Measurements from ENCODE around the gene TRIM14. TPM values are rescaled to one million over a fixed set of nuclear protein-coding genes. Genes with fewer than 3 reads are reported as not detected.

TRIM14 gene
- total and polyA plus RNA-seq, 2 of the 13 experiments (the other 11 are each of a cell fraction or from before 2014, with no cell fraction given): 9.2 to 13.0 TPM

GRCh38 chr9:98150164-98150563 lies 31.1 kb upstream of the TRIM14 start (continued):
- TF ChIP-seq ZNF484 (CRISPR knock-in tag; IDR thresholded peaks at IDR 0.05; ENCODE audit: borderline replicate concordance, low read depth) (no peak), NCOA1 (CRISPR knock-in tag; IDR thresholded peaks at IDR 0.05) (no peak), ZFP1 (CRISPR knock-in tag; IDR thresholded peaks at IDR 0.05) (no peak), ZNF800 (CRISPR knock-in tag; IDR thresholded peaks at IDR 0.05) (no peak), NFIB (CRISPR knock-in tag; IDR thresholded peaks at IDR 0.05; ENCODE audit: borderline replicate concordance) (no peak), ZNF550 (CRISPR knock-in tag; IDR thresholded peaks at IDR 0.05; ENCODE audit: borderline replicate concordance) (no peak), ZBTB3 (CRISPR knock-in tag; IDR thresholded peaks at IDR 0.05; ENCODE audit: borderline replicate concordance, low read depth) (no peak), ZNF136 (CRISPR knock-in tag; IDR thresholded peaks at IDR 0.05; ENCODE audit: low read depth) (no peak), ZNF891 (CRISPR knock-in tag; IDR thresholded peaks at IDR 0.05) (0 out of 2 replicates have a peak, but pooled peaks have one; percentile 47), NFE2L2 (IDR thresholded peaks at IDR 0.05; ENCODE audit: low read length) (no peak), SCMH1 (CRISPR knock-in tag; IDR thresholded peaks at IDR 0.05; ENCODE audit: borderline replicate concordance) (no peak), PAX8 (CRISPR knock-in tag; IDR thresholded peaks at IDR 0.05; ENCODE audit: borderline replicate concordance) (no peak), ASH2L (IDR thresholded peaks at IDR 0.05; ENCODE audit: insufficient read length, low read depth, low read length) (no peak), E2F1 (CRISPR knock-in tag; IDR thresholded peaks at IDR 0.05) (no peak), NR2C2 (CRISPR knock-in tag; IDR thresholded peaks at IDR 0.05; ENCODE audit: borderline replicate concordance) (peak; percentile 51), HMG20B (CRISPR knock-in tag; conservative IDR thresholded peaks at IDR 0.05) (no peak), NFKBIZ (CRISPR knock-in tag; IDR thresholded peaks at IDR 0.05) (0 out of 2 replicates have a peak, but pooled peaks have one; percentile 37), KLF6 (CRISPR knock-in tag; IDR thresholded peaks at IDR 0.05) (no peak), AKNA (CRISPR knock-in tag; IDR thresholded peaks at IDR 0.05; ENCODE audit: borderline replicate concordance) (no peak)

Measured in HepG2 (cell line).